Endodermal cell (in vitro differentiated cells): Measurements from ENCODE around the gene LMAN2L. TPM values are rescaled to one million over a fixed set of nuclear protein-coding genes. Genes with fewer than 3 reads are reported as not detected.

ENCODE experiments used
- DNase-seq: peaks from one replicate; pipeline ENCODE4 v3.0.0-alpha.2; 2017
- H3K27ac ChIP-seq: 2 replicates; pipeline ENCODE4 v1.5.1; 2013; ENCODE audit warnings: mild to moderate bottlenecking, low read depth, low read length, moderate library complexity
- H3K27me3 ChIP-seq: 2 replicates; pipeline ENCODE4 v1.6.1; 2013; ENCODE audit warnings: mild to moderate bottlenecking, low read length, moderate library complexity; ENCODE audit not compliant: insufficient read depth, control insufficient read depth, poor library complexity, severe bottlenecking
- H3K36me3 ChIP-seq: 2 replicates; pipeline ENCODE4 v1.7.0; 2013; ENCODE audit warnings: mild to moderate bottlenecking, low read length, moderate library complexity; ENCODE audit not compliant: control insufficient read depth, insufficient read depth
- H3K4me1 ChIP-seq: one replicate; pipeline ENCODE4 v1.7.0; 2013; ENCODE audit warnings: low read length; ENCODE audit not compliant: control insufficient read depth, insufficient read depth
- H3K4me3 ChIP-seq: 2 replicates; pipeline ENCODE4 v1.5.1; 2013; ENCODE audit warnings: mild to moderate bottlenecking, low read length, moderate library complexity
- H3K9ac ChIP-seq: 2 replicates; pipeline ENCODE4 v1.6.1; 2013; ENCODE audit warnings: mild to moderate bottlenecking, low read length, moderate library complexity; ENCODE audit not compliant: poor library complexity, severe bottlenecking; ENCODE audit errors: extremely low read depth
- H3K9me3 ChIP-seq: 2 replicates; pipeline ENCODE4 v1.6.1; 2013; ENCODE audit warnings: mild to moderate bottlenecking, low read length, moderate library complexity; ENCODE audit not compliant: control insufficient read depth
- H3K27ac Mint-ChIP-seq: 2 replicates; pipeline ENCODE4 v1.8.0; 2020; ENCODE audit warnings: mixed read lengths
- H3K27me3 Mint-ChIP-seq: 2 replicates; pipeline ENCODE4 v1.8.0; 2021; ENCODE audit warnings: mild to moderate bottlenecking, mixed read lengths; ENCODE audit not compliant: insufficient read depth
- H3K36me3 Mint-ChIP-seq: 2 replicates; pipeline ENCODE4 v1.8.0; 2020; ENCODE audit warnings: low read depth, mixed read lengths
- H3K4me1 Mint-ChIP-seq: 2 replicates; pipeline ENCODE4 v1.8.0; 2020; ENCODE audit warnings: mixed read lengths
- H3K4me3 Mint-ChIP-seq: 2 replicates; pipeline ENCODE4 v1.8.0; 2020; ENCODE audit warnings: mild to moderate bottlenecking, moderate library complexity, mixed read lengths
- H3K9me3 Mint-ChIP-seq: 2 replicates; pipeline ENCODE4 v1.8.0; 2020; ENCODE audit warnings: mild to moderate bottlenecking, mixed read lengths
- WGBS, 2 experiments: methylation state at CpG; one replicate each; pipeline versions ENCODE4 v1.1.5 to v1.1.7; 2013; ENCODE audit warnings: missing lambda C conversion rate in 2 of 2, mixed read lengths in 1 of 2; ENCODE audit not compliant: insufficient coverage in 1 of 2, insufficient read length in 1 of 2; 5-methylcytosine and 5-hydroxymethylcytosine counted together
- total RNA-seq, 2 donors: library from RNA; stranded (reverse); fragmentation: NEBNext Ultra II Directional in 1 of 2; extraction: Animal tissue kit (Norgen Biotek cat#: 25700) in 1 of 2; gene quantifications; 2 replicates in 1 of 2; 3 replicates in 1 of 2; pipeline ENCODE4 v1.2.1, GENCODE V29; 2021
- TF ChIP-seq, protein P1 (sequence below): fragments of 200-600 bp; sonication (generic); conservative IDR thresholded peaks from 2 replicates; pipeline ENCODE4 v1.5.0; 2021; ENCODE audit warnings: antibody characterized with exemption, mild to moderate bottlenecking

Gene LMAN2L
- total RNA-seq, 2 donors from 2014 or later, result 24.4 to 30.4 TPM

DNA sequence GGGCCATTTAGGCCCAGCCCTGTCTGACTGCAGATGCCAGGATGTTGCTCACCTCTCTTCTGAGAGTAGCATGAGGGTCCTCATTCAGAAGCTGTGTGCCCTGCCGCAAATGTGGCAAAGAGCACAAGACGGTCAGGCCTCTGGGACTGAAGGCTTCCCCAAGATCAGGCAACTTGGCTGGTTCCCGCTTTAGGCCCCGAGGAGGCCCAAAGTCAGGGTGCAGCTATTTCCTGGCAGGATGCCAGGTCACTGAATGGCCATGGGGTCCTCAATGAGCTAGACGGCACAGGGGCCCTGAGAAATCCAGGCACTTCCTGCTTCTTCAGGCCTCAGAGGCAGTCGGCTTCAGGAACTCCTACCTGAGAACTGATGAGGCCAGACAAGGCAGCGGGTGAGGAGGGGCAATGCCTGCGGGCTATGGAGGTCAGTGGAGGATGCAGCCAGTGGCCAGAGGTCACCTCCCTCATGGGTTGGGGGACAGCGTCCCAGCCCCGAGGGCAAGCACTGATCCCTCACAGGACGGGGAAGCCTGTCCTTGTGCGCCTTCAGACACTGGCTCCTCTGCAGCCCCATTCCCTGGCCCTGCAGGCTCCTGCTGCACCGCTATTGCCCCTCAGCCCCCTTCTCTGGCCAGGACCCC is 44.9 kb downstream of the LMAN2L start:
- 92 to 96% methylated on average over 9 to 13 of the region's 13 CpGs for WGBS, 2 experiments
- H3K4me3 Mint-ChIP-seq, result no peak overlapping the region
- Histone ChIP-seq H3K27ac (no peak overlapping the region), H3K4me1 (no peaks in the 10 kb centered on the region), H3K36me3 (no peaks in the 10 kb centered on the region), H3K27me3 (no peaks in the 10 kb centered on the region), H3K9me3 (no peaks in the 10 kb centered on the region), H3K9ac (no peak overlapping the region), H3K4me3 (no peak overlapping the region)
- no peak overlapping the region for H3K27ac Mint-ChIP-seq
- H3K4me1 Mint-ChIP-seq, result peaks cover 7% of the 10 kb centered on the region
- no peaks in the 10 kb centered on the region for H3K36me3 Mint-ChIP-seq
- no peaks in the 10 kb centered on the region for H3K9me3 Mint-ChIP-seq
- TF ChIP-seq, protein P1, sequence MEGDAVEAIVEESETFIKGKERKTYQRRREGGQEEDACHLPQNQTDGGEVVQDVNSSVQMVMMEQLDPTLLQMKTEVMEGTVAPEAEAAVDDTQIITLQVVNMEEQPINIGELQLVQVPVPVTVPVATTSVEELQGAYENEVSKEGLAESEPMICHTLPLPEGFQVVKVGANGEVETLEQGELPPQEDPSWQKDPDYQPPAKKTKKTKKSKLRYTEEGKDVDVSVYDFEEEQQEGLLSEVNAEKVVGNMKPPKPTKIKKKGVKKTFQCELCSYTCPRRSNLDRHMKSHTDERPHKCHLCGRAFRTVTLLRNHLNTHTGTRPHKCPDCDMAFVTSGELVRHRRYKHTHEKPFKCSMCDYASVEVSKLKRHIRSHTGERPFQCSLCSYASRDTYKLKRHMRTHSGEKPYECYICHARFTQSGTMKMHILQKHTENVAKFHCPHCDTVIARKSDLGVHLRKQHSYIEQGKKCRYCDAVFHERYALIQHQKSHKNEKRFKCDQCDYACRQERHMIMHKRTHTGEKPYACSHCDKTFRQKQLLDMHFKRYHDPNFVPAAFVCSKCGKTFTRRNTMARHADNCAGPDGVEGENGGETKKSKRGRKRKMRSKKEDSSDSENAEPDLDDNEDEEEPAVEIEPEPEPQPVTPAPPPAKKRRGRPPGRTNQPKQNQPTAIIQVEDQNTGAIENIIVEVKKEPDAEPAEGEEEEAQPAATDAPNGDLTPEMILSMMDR, result no peak
- H3K27me3 Mint-ChIP-seq, result no peaks in the 10 kb centered on the region
- DNase-seq, result peak; percentile 40

DNA sequence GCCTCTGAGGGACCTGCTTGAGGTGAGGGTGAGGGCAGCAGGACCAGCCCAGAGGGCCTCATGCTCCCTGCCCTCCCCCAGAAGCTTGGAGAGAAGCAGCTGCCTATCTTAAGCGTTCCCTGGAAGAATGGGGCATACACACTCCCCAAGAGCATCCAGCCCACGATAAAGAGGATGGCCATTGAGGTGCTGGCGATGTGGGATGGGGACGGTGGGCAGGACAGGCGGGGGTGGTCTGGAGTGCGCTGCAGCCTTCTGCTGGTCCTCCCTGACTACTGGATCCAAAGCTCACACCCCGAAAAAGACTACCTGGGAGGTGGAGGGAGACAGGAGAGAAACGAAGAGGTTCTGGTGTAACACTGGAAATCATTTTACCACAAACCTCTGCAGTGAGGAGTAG is 45.6 kb downstream of the LMAN2L start:
- WGBS, 2 experiments, result 87 to 95% methylated on average over 3 to 8 of the region's 8 CpGs

DNA sequence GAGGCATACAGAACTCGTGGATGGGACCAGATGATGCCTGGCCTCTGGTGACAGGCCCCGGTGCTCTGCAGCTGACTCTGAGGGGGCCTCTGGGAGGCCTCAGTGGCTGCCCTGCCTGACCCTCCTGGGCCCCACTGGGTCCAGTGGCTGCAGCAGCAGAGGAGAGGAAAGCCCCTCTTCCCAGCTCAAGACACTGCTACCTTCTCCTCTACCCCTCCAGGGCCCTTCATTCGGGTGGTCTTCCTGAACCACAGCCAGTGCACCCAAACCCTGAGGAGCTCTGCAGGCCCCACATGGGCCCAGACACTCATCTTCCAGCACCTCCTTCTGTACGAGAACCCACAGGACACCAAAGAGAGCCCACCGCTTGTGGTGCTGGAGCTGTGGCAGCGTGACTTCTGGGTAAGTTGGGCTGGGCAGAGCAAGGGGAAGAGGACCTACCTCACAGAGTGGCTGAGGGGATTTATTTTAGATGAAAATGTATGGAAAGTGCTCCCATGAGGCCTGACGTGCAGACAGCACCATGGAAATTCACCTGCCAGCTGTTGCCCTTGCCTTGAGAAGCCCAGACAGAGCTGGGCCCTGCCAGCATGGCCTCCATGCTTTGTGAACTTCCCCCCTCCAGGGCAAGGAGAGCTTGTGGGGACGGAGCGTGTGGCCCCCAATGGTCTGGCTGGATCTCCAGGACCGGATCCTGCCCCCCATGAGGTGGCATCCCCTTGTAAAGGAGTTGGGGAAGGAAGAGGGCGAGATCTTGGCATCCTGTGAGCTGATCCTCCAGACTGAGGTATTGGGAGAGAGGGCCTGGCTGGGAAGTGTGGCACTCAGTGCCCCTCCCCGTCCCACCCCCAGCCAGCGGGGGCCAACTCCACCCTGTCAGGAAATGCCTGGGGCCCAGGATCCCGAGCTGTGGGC is 46.3 kb downstream of the LMAN2L start:
- Histone ChIP-seq H3K9me3 (no peaks in the 10 kb centered on the region), H3K27ac (no peak overlapping the region), H3K4me1 (no peaks in the 10 kb centered on the region), H3K27me3 (no peaks in the 10 kb centered on the region), H3K36me3 (no peaks in the 10 kb centered on the region), H3K9ac (no peak overlapping the region), H3K4me3 (no peak overlapping the region)
- WGBS, 2 experiments, result 84 to 87% methylated on average over 7 to 14 of the region's 14 CpGs
- Mint-ChIP-seq H3K36me3 (no peaks in the 10 kb centered on the region), H3K4me3 (no peak overlapping the region), H3K27ac (no peak overlapping the region), H3K9me3 (no peaks in the 10 kb centered on the region), H3K27me3 (no peaks in the 10 kb centered on the region), H3K4me1 (no peaks in the 10 kb centered on the region)
- DNase-seq, result peak; percentile 32
- TF ChIP-seq, protein P1, result no peak

More for the DNA sequence above, 45.6 kb downstream of the LMAN2L start:
- no peak overlapping the region for H3K27ac ChIP-seq
- TF ChIP-seq, protein P1, result no peak
- no peak overlapping the region for H3K9ac ChIP-seq
- Mint-ChIP-seq H3K4me1 (peaks cover under 1% of the 10 kb centered on the region), H3K27ac (no peak overlapping the region), H3K9me3 (no peaks in the 10 kb centered on the region), H3K27me3 (no peaks in the 10 kb centered on the region), H3K36me3 (no peaks in the 10 kb centered on the region), H3K4me3 (no peak overlapping the region)
- no peaks in the 10 kb centered on the region for H3K36me3 ChIP-seq
- H3K4me3 ChIP-seq, result no peak overlapping the region
- no peaks in the 10 kb centered on the region for H3K9me3 ChIP-seq
- H3K27me3 ChIP-seq, result no peaks in the 10 kb centered on the region
- peak; percentile 36 for DNase-seq
- H3K4me1 ChIP-seq, result no peaks in the 10 kb centered on the region
